GM12891 (cell line): ENCODE measurements around the gene EID2.

Experiments
- POLR2A ChIP-seq: IDR thresholded peaks from 2 replicates; pipeline ENCODE4 v1.6.1; 2011; ENCODE audit warnings: low read depth, low read length, control low read depth
- POLR2AphosphoS5 ChIP-seq: IDR thresholded peaks from 2 replicates; pipeline ENCODE4 v1.6.1; 2011; ENCODE audit warnings: low read depth, low read length, control low read depth
- POU2F2 ChIP-seq: IDR thresholded peaks from 2 replicates; pipeline ENCODE4 v1.6.1; 2011; ENCODE audit warnings: low read depth, mild to moderate bottlenecking, control low read depth, low read length, moderate library complexity

- TF ChIP-seq POLR2A (no peak), POU2F2 (no peak), POLR2AphosphoS5 (no peak)
Observed at GRCh38 chr19:39518458-39518857, 21.5 kb downstream of the EID2 start.
